ENCODE data around the gene TMEM80. TPM values are rescaled to one million over a fixed set of nuclear protein-coding genes. Genes with fewer than 3 reads are reported as not detected.

Gene TMEM80
- total RNA-seq, 1 donor from 2014 or later = 38.7 TPM

- Histone ChIP-seq H3K27me3 (no peaks in the 10 kb centered on the region), H2AFZ (replicated peaks) (no peak overlapping the region), H4K20me1 (ENCODE audit: low read depth) (peaks cover 10% of the 10 kb centered on the region), H3K4me2 (no peak overlapping the region), H3K9me3 (ENCODE audit: low read depth) (no peaks in the 10 kb centered on the region), H3K4me3 (no peak overlapping the region), H3K36me3 (no peaks in the 10 kb centered on the region), H3K79me2 (ENCODE audit: low read depth) (no peaks in the 10 kb centered on the region), H3F3A (ENCODE audit: low read depth) (no peaks in the 10 kb centered on the region), H3K27ac (no peak overlapping the region), H3K9ac (no peak overlapping the region), H3K4me1 (no peaks in the 10 kb centered on the region)
- Mint-ChIP-seq H3K27me3 (ENCODE audit: insufficient read depth, low read depth) (peaks cover 3% of the 10 kb centered on the region), H3K4me3 (no peak overlapping the region), H3K27ac (no peak overlapping the region), H3K4me1 (peaks cover 2% of the 10 kb centered on the region), H3K9me3 (no peaks in the 10 kb centered on the region), H3K36me3 (peaks cover 13% of the 10 kb centered on the region)
- TF ChIP-seq EZH2phosphoT487 (IDR thresholded peaks at IDR 0.05) (no peak), EZH2 (IDR thresholded peaks at IDR 0.05) (no peak), CTCF (IDR thresholded peaks at IDR 0.05) (no peak)
- no peak for DNase-seq (ENCODE audit: low spot score)
Observed at GRCh38 chr11:660281-660680, 35.3 kb upstream of the TMEM80 start.

GRCh38 chr11:660681-661444, 34.8 kb upstream of the TMEM80 start:
- DNase-seq (ENCODE audit: low spot score) = no peak
- Histone ChIP-seq H4K20me1 (ENCODE audit: low read depth) (peaks cover 10% of the 10 kb centered on the region), H3K36me3 (no peaks in the 10 kb centered on the region), H3F3A (ENCODE audit: low read depth) (no peaks in the 10 kb centered on the region), H3K79me2 (ENCODE audit: low read depth) (no peaks in the 10 kb centered on the region), H3K4me1 (no peaks in the 10 kb centered on the region), H3K27ac (no peak overlapping the region), H3K4me3 (no peak overlapping the region), H3K27me3 (no peaks in the 10 kb centered on the region), H2AFZ (replicated peaks) (no peak overlapping the region), H3K9ac (no peak overlapping the region), H3K9me3 (ENCODE audit: low read depth) (no peaks in the 10 kb centered on the region), H3K4me2 (no peak overlapping the region)
- H3K36me3 Mint-ChIP-seq = peaks cover 19% of the 10 kb centered on the region
- peaks cover 5% of the 10 kb centered on the region for H3K27me3 Mint-ChIP-seq (ENCODE audit: insufficient read depth, low read depth)
- peaks cover 2% of the 10 kb centered on the region for H3K4me1 Mint-ChIP-seq
- no peak overlapping the region for H3K4me3 Mint-ChIP-seq
- no peak for TF ChIP-seq EZH2phosphoT487 (IDR thresholded peaks at IDR 0.05)
- no peak for TF ChIP-seq EZH2 (IDR thresholded peaks at IDR 0.05)
- no peak for TF ChIP-seq CTCF (IDR thresholded peaks at IDR 0.05)
- H3K27ac Mint-ChIP-seq = no peak overlapping the region
- H3K9me3 Mint-ChIP-seq = no peaks in the 10 kb centered on the region

- no peak overlapping the region for H3K27ac ChIP-seq
- no peak overlapping the region for H3K27ac Mint-ChIP-seq
Observed at GRCh38 chr11:662689-663274, 32.8 kb upstream of the TMEM80 start.

More at GRCh38 chr11:662689-663274, 32.8 kb upstream of the TMEM80 start:
- Mint-ChIP-seq H3K4me1 (peaks cover 2% of the 10 kb centered on the region), H3K36me3 (peaks cover 19% of the 10 kb centered on the region), H3K4me3 (no peak overlapping the region), H3K9me3 (no peaks in the 10 kb centered on the region), H3K27me3 (ENCODE audit: insufficient read depth, low read depth) (peaks cover 9% of the 10 kb centered on the region)
- H3K27me3 ChIP-seq = no peaks in the 10 kb centered on the region
- peaks cover 10% of the 10 kb centered on the region for H4K20me1 ChIP-seq (ENCODE audit: low read depth)
- no peak overlapping the region for H3K4me2 ChIP-seq
- no peaks in the 10 kb centered on the region for H3K9me3 ChIP-seq (ENCODE audit: low read depth)
- H3K9ac ChIP-seq = no peak overlapping the region
- H3K4me1 ChIP-seq = no peaks in the 10 kb centered on the region
- peak; percentile 65 for DNase-seq (ENCODE audit: low spot score)
- TF ChIP-seq CTCF (IDR thresholded peaks at IDR 0.05) = peak; percentile 75
- TF ChIP-seq EZH2phosphoT487 (IDR thresholded peaks at IDR 0.05) = no peak
- no peak for TF ChIP-seq EZH2 (IDR thresholded peaks at IDR 0.05)
- no peaks in the 10 kb centered on the region for H3F3A ChIP-seq (ENCODE audit: low read depth)
- no peaks in the 10 kb centered on the region for H3K36me3 ChIP-seq
- H2AFZ ChIP-seq (replicated peaks) = no peak overlapping the region
- H3K79me2 ChIP-seq (ENCODE audit: low read depth) = no peaks in the 10 kb centered on the region
- H3K4me3 ChIP-seq = no peak overlapping the region

Measured in neural progenitor cell (in vitro differentiated cells).